B cell (primary cell): ENCODE measurements around the gene ADK. TPM values are rescaled to one million over a fixed set of nuclear protein-coding genes. Genes with fewer than 3 reads are reported as not detected.

ENCODE experiments used
- ATAC-seq: fragments of 200-7000 bp; cut with Tn5 transposase; one replicate; pipeline ENCODE4 v1.10.0; 2021; ENCODE audit warnings: low read depth, mild to moderate bottlenecking, moderate number of reproducible peaks, moderate library complexity
- CTCF ChIA-PET: fragments of 350-600 bp; sonication (Branson Sonifier 250); formaldehyde crosslinking; loops from one replicate; lab custom pipeline; 2021; ENCODE audit warnings: antibody characterized with exemption, inconsistent platforms; lab: Charles Lee
- POLR2A ChIA-PET: fragments of 350-600 bp; sonication (Branson Sonifier 250); formaldehyde crosslinking; loops from one replicate; lab custom pipeline; 2021; ENCODE audit warnings: antibody characterized with exemption; lab: Charles Lee
- DNase-seq: peaks from one replicate; pipeline ENCODE4 v3.0.0; 2013
- H2AFZ ChIP-seq: 2 replicates; pipeline ENCODE4 v1.6.1; 2012; ENCODE audit warnings: mild to moderate bottlenecking, low read depth, low read length; ENCODE audit not compliant: insufficient read depth, poor library complexity, severe bottlenecking
- H3K27ac ChIP-seq, 2 donors: 1 replicate in 1 of 2; 2 replicates in 1 of 2; pipeline ENCODE4 v1.5.1; 2012 to 2013; ENCODE audit warnings: low read length in 2 of 2, mild to moderate bottlenecking in 2 of 2, moderate library complexity in 1 of 2
- H3K27me3 ChIP-seq, 4 experiments: fragments of 200-600 bp in 1 of 4; sonication (generic) in 1 of 4; replicated peaks in 1 of 4; 1 replicate in 2 of 4; 2 replicates in 2 of 4; pipeline versions ENCODE4 v1.6.1 to v1.7.0; 2013 to 2016; ENCODE audit warnings: low read length in 3 of 4, mild to moderate bottlenecking in 2 of 4, mixed read lengths in 1 of 4, moderate library complexity in 1 of 4; ENCODE audit not compliant: insufficient read depth in 4 of 4, control insufficient read depth in 3 of 4; ENCODE audit errors: control extremely low read depth in 1 of 4
- H3K36me3 ChIP-seq, 2 experiments: replicated peaks in 1 of 2; 1 replicate in 1 of 2; 2 replicates in 1 of 2; pipeline versions ENCODE4 v1.6.1 to v1.7.1; 2013; ENCODE audit warnings: low read length in 1 of 2; ENCODE audit not compliant: insufficient read depth in 2 of 2, control insufficient read depth in 1 of 2; ENCODE audit errors: control extremely low read depth in 1 of 2, extremely low read depth in 1 of 2
- H3K4me1 ChIP-seq, 2 donors: fragments of 200-600 bp in 1 of 2; sonication (generic) in 1 of 2; 1 replicate in 1 of 2; 2 replicates in 1 of 2; pipeline versions ENCODE4 v1.5.1 to v1.6.1; 2013 to 2017; ENCODE audit warnings: low read length in 2 of 2; ENCODE audit not compliant: control insufficient read depth in 2 of 2, insufficient read depth in 2 of 2
- H3K4me2 ChIP-seq: replicated peaks from 2 replicates; pipeline ENCODE3; 2012; ENCODE audit warnings: mild to moderate bottlenecking, low read depth, low read length; ENCODE audit not compliant: poor library complexity, severe bottlenecking
- H3K4me3 ChIP-seq, 5 experiments: fragments of 200-600 bp in 1 of 5; sonication (generic) in 1 of 5; 1 replicate in 3 of 5; 2 replicates in 2 of 5; pipeline versions ENCODE4 v1.5.1 to v1.7.0; 2011 to 2016; ENCODE audit warnings: low read length in 4 of 5, mild to moderate bottlenecking in 4 of 5, low read depth in 2 of 5, control low read depth in 1 of 5, moderate library complexity in 1 of 5; ENCODE audit not compliant: insufficient read depth in 1 of 5; ENCODE audit errors: control extremely low read depth in 1 of 5, extremely low read depth in 1 of 5
- H3K79me2 ChIP-seq: fragments of 200-600 bp; sonication (generic); one replicate; pipeline ENCODE4 v1.6.0; 2016; ENCODE audit warnings: low read length; ENCODE audit not compliant: control insufficient read depth, insufficient read depth
- H3K9ac ChIP-seq: fragments of 200-600 bp; sonication (generic); 2 replicates; pipeline ENCODE4 v1.6.1; 2017; ENCODE audit warnings: mild to moderate bottlenecking, low read length, moderate library complexity
- H3K9me3 ChIP-seq, 3 donors: one replicate each; pipeline versions ENCODE4 v1.6.1 to v1.7.1; 2013; ENCODE audit warnings: low read length in 2 of 3; ENCODE audit not compliant: control insufficient read depth in 2 of 3, insufficient read depth in 1 of 3; ENCODE audit errors: control extremely low read depth in 1 of 3
- H4K20me1 ChIP-seq: 2 replicates; pipeline ENCODE4 v1.6.0; 2012; ENCODE audit warnings: mild to moderate bottlenecking, low read length; ENCODE audit not compliant: insufficient read depth, control insufficient read depth, poor library complexity, severe bottlenecking
- H3K27ac Mint-ChIP-seq: one replicate; pipeline ENCODE4 v1.8.0; 2021; ENCODE audit warnings: mixed read lengths
- H3K27me3 Mint-ChIP-seq: one replicate; pipeline ENCODE4 v1.8.0; 2021; ENCODE audit warnings: mixed read lengths
- H3K4me1 Mint-ChIP-seq: one replicate; pipeline ENCODE4 v1.8.0; 2021; ENCODE audit warnings: mixed read lengths
- H3K4me3 Mint-ChIP-seq: one replicate; pipeline ENCODE4 v1.8.0; 2021; ENCODE audit warnings: mixed read lengths
- H3K9me3 Mint-ChIP-seq: one replicate; pipeline ENCODE4 v1.8.0; 2022; ENCODE audit warnings: mixed read lengths; ENCODE audit not compliant: insufficient read depth
- CTCF ChIP-seq: fragments of 200-600 bp; IDR thresholded peaks from one replicate; pipeline ENCODE4 v1.8.0; 2022; ENCODE audit warnings: antibody characterized with exemption, mild to moderate bottlenecking
- EZH2 ChIP-seq: IDR thresholded peaks from 2 replicates; pipeline ENCODE4 v1.6.1; 2012; ENCODE audit warnings: borderline replicate concordance, low read depth, mild to moderate bottlenecking, moderate library complexity, low read length; ENCODE audit not compliant: insufficient read depth, poor library complexity, severe bottlenecking
- WGBS: methylation state at CpG from one replicate; pipeline ENCODE4 v1.1.5; 2013; ENCODE audit warnings: missing lambda C conversion rate; ENCODE audit not compliant: insufficient coverage; 5-methylcytosine and 5-hydroxymethylcytosine counted together
- intact Hi-C: fragments of 100-400 bp; cut with micrococcal nuclease; formaldehyde crosslinking; loops from one replicate; pipeline ENCODE4 v1.10.0; 2022
- polyA plus RNA-seq: library from polyadenylated mRNA; depleted of rRNA; stranded (reverse); fragments of >200 nt; gene quantifications from 2 replicates; pipeline ENCODE4 v1.2.3, GENCODE V29; 2012
- total RNA-seq, 2 donors: library from RNA; stranded (reverse); fragments of 120-200 nt in 1 of 2; gene quantifications; 1 replicate in 1 of 2; 2 replicates in 1 of 2; pipeline versions ENCODE4 v1.2.3 to v1.2.4, GENCODE V29; 2013 to 2022

ADK gene
- total and polyA plus RNA-seq, 2 donors (not counting 1 experiment from before 2014, with no cell fraction given) = 37.2 to 52.6 TPM

GRCh38 chr10:74417397-74417796, 266.4 kb downstream of the ADK start:
- no peak overlapping the region for H3K27ac Mint-ChIP-seq
- H3K4me2 ChIP-seq = no peak overlapping the region

More at GRCh38 chr10:74417397-74417796, 266.4 kb downstream of the ADK start:
- Mint-ChIP-seq H3K9me3 (no peaks in the 10 kb centered on the region), H3K27me3 (no peaks in the 10 kb centered on the region), H3K4me1 (peaks cover 21% of the 10 kb centered on the region), H3K4me3 (no peak overlapping the region)
- ChIA-PET CTCF (interaction anchor here (1.2 kb wide), 1 partner anchor 604 kb away, joined by 6 read pairs; no protein-coding TSS in a partner anchor), POLR2A (no interaction called here)
- TF ChIP-seq EZH2 (no peak), CTCF (no peak)
- ATAC-seq = no peak
- no peaks in the 10 kb centered on the region for H3K9me3 ChIP-seq
- no peaks in the 10 kb centered on the region for H3K79me2 ChIP-seq
- no peaks in the 10 kb centered on the region for H3K27me3 ChIP-seq
- peaks cover 7 to 16% of the 10 kb centered on the region in 2 donors for H3K4me1 ChIP-seq
- intact Hi-C loops = no loop called here
- H4K20me1 ChIP-seq = peaks cover 3% of the 10 kb centered on the region
- no peak overlapping the region for H2AFZ ChIP-seq
- no peak overlapping the region for H3K9ac ChIP-seq
- H3K27ac ChIP-seq = no peak overlapping the region
- DNase-seq = no peak
- H3K36me3 ChIP-seq = peaks cover 0 to 9% of the 10 kb centered on the region in 2 experiments
- WGBS = no CpG with 5 or more reads among the region's 1 CpG
- H3K4me3 ChIP-seq = no peak overlapping the region
